Measurements from ENCODE around the gene SMIM35.

DNA sequence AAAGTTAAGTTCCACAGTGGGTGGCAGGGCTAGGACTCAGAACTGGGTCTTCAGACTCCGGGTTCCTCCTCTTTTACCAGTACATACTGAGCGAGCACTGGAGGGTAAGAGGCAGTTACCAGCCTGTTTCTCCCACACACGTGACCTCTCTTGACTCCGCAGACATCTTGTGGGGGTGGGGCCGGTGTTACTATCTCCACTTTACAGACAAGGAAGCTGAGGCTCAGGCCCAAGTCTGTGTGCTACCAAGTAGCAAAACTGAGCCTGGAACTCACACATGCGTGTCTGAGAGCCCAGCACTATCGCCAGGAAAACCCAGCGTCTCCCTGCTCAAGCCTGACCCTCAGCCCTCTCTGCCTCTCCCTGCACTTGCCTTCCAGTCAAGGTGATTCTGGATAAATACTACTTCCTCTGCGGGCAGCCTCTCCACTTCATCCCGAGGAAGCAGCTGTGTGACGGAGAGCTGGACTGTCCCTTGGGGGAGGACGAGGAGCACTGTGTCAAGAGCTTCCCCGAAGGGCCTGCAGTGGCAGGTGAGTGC is 16.0 kb upstream of the SMIM35 start:
- TF ChIP-seq, protein P1, sequence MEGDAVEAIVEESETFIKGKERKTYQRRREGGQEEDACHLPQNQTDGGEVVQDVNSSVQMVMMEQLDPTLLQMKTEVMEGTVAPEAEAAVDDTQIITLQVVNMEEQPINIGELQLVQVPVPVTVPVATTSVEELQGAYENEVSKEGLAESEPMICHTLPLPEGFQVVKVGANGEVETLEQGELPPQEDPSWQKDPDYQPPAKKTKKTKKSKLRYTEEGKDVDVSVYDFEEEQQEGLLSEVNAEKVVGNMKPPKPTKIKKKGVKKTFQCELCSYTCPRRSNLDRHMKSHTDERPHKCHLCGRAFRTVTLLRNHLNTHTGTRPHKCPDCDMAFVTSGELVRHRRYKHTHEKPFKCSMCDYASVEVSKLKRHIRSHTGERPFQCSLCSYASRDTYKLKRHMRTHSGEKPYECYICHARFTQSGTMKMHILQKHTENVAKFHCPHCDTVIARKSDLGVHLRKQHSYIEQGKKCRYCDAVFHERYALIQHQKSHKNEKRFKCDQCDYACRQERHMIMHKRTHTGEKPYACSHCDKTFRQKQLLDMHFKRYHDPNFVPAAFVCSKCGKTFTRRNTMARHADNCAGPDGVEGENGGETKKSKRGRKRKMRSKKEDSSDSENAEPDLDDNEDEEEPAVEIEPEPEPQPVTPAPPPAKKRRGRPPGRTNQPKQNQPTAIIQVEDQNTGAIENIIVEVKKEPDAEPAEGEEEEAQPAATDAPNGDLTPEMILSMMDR (conservative IDR thresholded peaks at IDR 0.05 in 1 of 2, IDR thresholded peaks at IDR 0.05 in 1 of 2; ENCODE audit: low read depth in 1 of 2, low read length in 2 of 2), result no peak
- TF ChIP-seq EZH2 (IDR thresholded peaks at IDR 0.05; ENCODE audit: low read length, missing control alignments), result no peak
